H1 (cell line): ENCODE measurements around the gene SMAD7. TPM values are rescaled to one million over a fixed set of nuclear protein-coding genes. Genes with fewer than 3 reads are reported as not detected.
A peak's percentile ranks its signal among the peaks of the same experiment; 100 is the strongest.

ENCODE experiments used
- CTCF ChIA-PET: fragments of 300-600 bp; sonication (Branson Sonifier 250); formaldehyde crosslinking; loops from one replicate; lab custom pipeline; 2021; ENCODE audit not compliant: partially characterized antibody; lab: Charles Lee
- POLR2A ChIA-PET: fragments of 300-600 bp; sonication (Branson Sonifier 250); formaldehyde crosslinking; loops from one replicate; lab custom pipeline; 2021; ENCODE audit warnings: inconsistent platforms; ENCODE audit not compliant: partially characterized antibody; lab: Charles Lee
- DNase-seq, 2 experiments: peaks; one replicate each; pipeline versions ENCODE4 v3.0.0 to v3.0.0-alpha.2; 2010 to 2022; ENCODE audit warnings: low spot score in 2 of 2, low read depth in 1 of 2, mixed read lengths in 1 of 2
- FAIRE-seq: peaks from 2 replicates; lab custom pipeline; 2011; peaks lifted over from hg19 to GRCh38; lab: Jason Lieb, UNC
- H2AFZ ChIP-seq: 2 replicates; pipeline ENCODE4 v1.8.1; 2012; ENCODE audit warnings: low read length, inconsistent platforms
- H2AK5ac ChIP-seq: 2 replicates; pipeline ENCODE4 v1.6.1; 2013; ENCODE audit warnings: low read depth, low read length
- H2BK120ac ChIP-seq: replicated peaks from 2 replicates; pipeline ENCODE3; 2013; ENCODE audit warnings: low read depth, low read length, inconsistent platforms
- H2BK12ac ChIP-seq: 2 replicates; pipeline ENCODE4 v1.6.1; 2013; ENCODE audit warnings: low read depth, low read length
- H2BK15ac ChIP-seq: 2 replicates; pipeline ENCODE4 v1.6.1; 2013; ENCODE audit warnings: low read length
- H2BK20ac ChIP-seq: 2 replicates; pipeline ENCODE4 v1.6.1; 2013; ENCODE audit warnings: low read length
- H2BK5ac ChIP-seq: 2 replicates; pipeline ENCODE4 v1.6.1; 2013; ENCODE audit warnings: low read depth, low read length
- H3K14ac ChIP-seq: 2 replicates; pipeline ENCODE4 v1.6.1; 2013; ENCODE audit warnings: inconsistent platforms; ENCODE audit not compliant: insufficient read length
- H3K18ac ChIP-seq: 2 replicates; pipeline ENCODE4 v1.6.1; 2013; ENCODE audit warnings: low read length; ENCODE audit errors: extremely low read depth
- H3K23ac ChIP-seq: 2 replicates; pipeline ENCODE4 v1.6.1; 2013; ENCODE audit warnings: inconsistent platforms; ENCODE audit not compliant: insufficient read length
- H3K23me2 ChIP-seq: 2 replicates; pipeline ENCODE4 v1.6.1; 2013; ENCODE audit warnings: low read depth, low read length
- H3K27ac ChIP-seq: 2 replicates; pipeline ENCODE4 v1.6.1; 2011; ENCODE audit warnings: low read depth, low read length, inconsistent platforms
- H3K27me3 ChIP-seq, 4 experiments: replicated peaks in 1 of 4; 1 replicate in 1 of 4; 2 replicates in 3 of 4; pipeline versions ENCODE4 v1.6.1 to v1.8.1; 2011 to 2013; ENCODE audit warnings: low read length in 3 of 4, mild to moderate bottlenecking in 3 of 4, inconsistent platforms in 2 of 4, mixed read lengths in 2 of 4, moderate library complexity in 1 of 4; ENCODE audit not compliant: control insufficient read depth in 3 of 4, insufficient read depth in 3 of 4; ENCODE audit errors: extremely low read depth in 1 of 4
- H3K36me3 ChIP-seq, 4 experiments: 2 replicates each; pipeline versions ENCODE4 v1.6.1 to v1.8.1; 2011 to 2013; ENCODE audit warnings: mild to moderate bottlenecking in 4 of 4, low read length in 3 of 4, moderate library complexity in 2 of 4, control low read depth in 1 of 4, inconsistent platforms in 1 of 4; ENCODE audit not compliant: insufficient read depth in 4 of 4, control insufficient read depth in 2 of 4
- H3K4ac ChIP-seq: replicated peaks from 2 replicates; pipeline ENCODE3; 2013; ENCODE audit warnings: low read length, low read depth, mixed read lengths, inconsistent platforms; ENCODE audit not compliant: insufficient read length
- H3K4me1 ChIP-seq, 4 experiments: replicated peaks in 1 of 4; 1 replicate in 1 of 4; 2 replicates in 3 of 4; pipeline versions ENCODE4 v1.6.1 to v1.8.1; 2011 to 2013; ENCODE audit warnings: low read length in 3 of 4, inconsistent platforms in 2 of 4, mixed read lengths in 1 of 4; ENCODE audit not compliant: insufficient read depth in 4 of 4, control insufficient read depth in 3 of 4
- H3K4me2 ChIP-seq, 2 experiments: 2 replicates each; pipeline versions ENCODE4 v1.6.1 to v1.8.1; 2011 to 2013; ENCODE audit warnings: low read depth in 2 of 2, low read length in 2 of 2, control low read depth in 1 of 2, inconsistent platforms in 1 of 2, mild to moderate bottlenecking in 1 of 2; ENCODE audit not compliant: insufficient read depth in 1 of 2
- H3K4me3 ChIP-seq, 4 experiments: fragments of 200-600, 300-600 bp in 1 of 4; sonication (generic), shearing (Covaris generic), sonication (Bioruptor Twin) in 1 of 4; 2 replicates each; pipeline versions ENCODE4 v1.5.1 to v1.8.1; 2011 to 2016; ENCODE audit warnings: low read length in 4 of 4, low read depth in 3 of 4, control low read depth in 2 of 4, inconsistent platforms in 2 of 4, mild to moderate bottlenecking in 2 of 4, mixed read lengths in 1 of 4, moderate library complexity in 1 of 4; ENCODE audit not compliant: insufficient read depth in 2 of 4; ENCODE audit errors: extremely low read depth in 1 of 4
- H3K56ac ChIP-seq: replicated peaks from 2 replicates; pipeline ENCODE3; 2013; ENCODE audit warnings: low read depth, mild to moderate bottlenecking, mixed read lengths, low read length, inconsistent platforms; ENCODE audit not compliant: insufficient read length
- H3K79me1 ChIP-seq: 2 replicates; pipeline ENCODE4 v1.6.1; 2013; ENCODE audit warnings: low read depth, low read length, control low read depth
- H3K79me2 ChIP-seq, 2 experiments: 2 replicates each; pipeline versions ENCODE4 v1.6.1 to v1.8.1; 2012 to 2013; ENCODE audit warnings: low read length in 2 of 2, mild to moderate bottlenecking in 2 of 2, inconsistent platforms in 1 of 2; ENCODE audit not compliant: insufficient read depth in 2 of 2, control insufficient read depth in 1 of 2
- H3K9ac ChIP-seq, 4 experiments: replicated peaks in 1 of 4; 1 replicate in 1 of 4; 2 replicates in 3 of 4; pipeline versions ENCODE4 v1.6.1 to v1.8.1; 2011 to 2013; ENCODE audit warnings: low read depth in 3 of 4, low read length in 3 of 4, control low read depth in 2 of 4, mild to moderate bottlenecking in 2 of 4, moderate library complexity in 2 of 4, inconsistent platforms in 1 of 4; ENCODE audit errors: extremely low read depth in 1 of 4
- H3K9me3 ChIP-seq, 2 experiments: 2 replicates each; pipeline versions ENCODE4 v1.6.1 to v1.8.1; 2012 to 2013; ENCODE audit warnings: mild to moderate bottlenecking in 2 of 2, moderate library complexity in 2 of 2, control low read depth in 1 of 2, inconsistent platforms in 1 of 2, low read depth in 1 of 2, low read length in 1 of 2, mixed read lengths in 1 of 2; ENCODE audit not compliant: insufficient read depth in 2 of 2
- H4K20me1 ChIP-seq, 2 experiments: replicated peaks in 1 of 2; 2 replicates each; pipeline versions ENCODE3 to v1.8.1; 2011 to 2013; ENCODE audit warnings: inconsistent platforms in 2 of 2, low read length in 2 of 2, mild to moderate bottlenecking in 1 of 2; ENCODE audit not compliant: insufficient read depth in 2 of 2, control insufficient read depth in 1 of 2
- H4K5ac ChIP-seq: 2 replicates; pipeline ENCODE4 v1.6.1; 2013; ENCODE audit warnings: low read length, low read depth, mixed read lengths, inconsistent platforms; ENCODE audit not compliant: insufficient read length
- H4K8ac ChIP-seq: 2 replicates; pipeline ENCODE4 v1.8.0; 2013; ENCODE audit warnings: mild to moderate bottlenecking, moderate library complexity, low read length, inconsistent platforms; ENCODE audit not compliant: insufficient read depth; ENCODE audit errors: extremely low read depth
- H4K91ac ChIP-seq: replicated peaks from 2 replicates; pipeline ENCODE3; 2013; ENCODE audit warnings: low read length, mixed read lengths, inconsistent platforms; ENCODE audit not compliant: insufficient read length
- CBX8 ChIP-seq: fragments of 300-800, 300-1000 bp; sonication (generic); IDR thresholded peaks from 2 replicates; pipeline ENCODE4 v1.7.1; 2016; ENCODE audit warnings: low read depth, low read length, borderline replicate concordance
- MAFK ChIP-seq: IDR thresholded peaks from 2 replicates; pipeline ENCODE4 v1.6.1; 2012; ENCODE audit warnings: low read depth, mild to moderate bottlenecking, improper control_type of control experiment, low read length
- TEAD4 ChIP-seq: IDR thresholded peaks from 2 replicates; pipeline ENCODE4 v1.6.1; 2012; ENCODE audit warnings: low read depth, low read length, inconsistent platforms, mixed read lengths
- WGBS, 2 experiments: shearing (Covaris generic) in 1 of 2; methylation state at CpG; one replicate each; pipeline versions ENCODE4 v1.1.6 to v1.1.7; 2013 to 2015; ENCODE audit warnings: low lambda C conversion rate in 2 of 2, mixed read lengths in 2 of 2, inconsistent platforms in 1 of 2, low coverage in 1 of 2, missing lambda C conversion rate in 1 of 2; ENCODE audit not compliant: insufficient replicate concordance in 2 of 2, insufficient coverage in 1 of 2, insufficient read length in 1 of 2; ENCODE audit errors: extremely low coverage in 1 of 2, missing lambda C conversion rate in 1 of 2; 5-methylcytosine and 5-hydroxymethylcytosine counted together
- polyA plus RNA-seq, 7 experiments: library from polyadenylated mRNA; depleted of rRNA in 3 of 7; stranded (reverse) in 5 of 7; unstranded in 2 of 7; fragments of >200 nt in 5 of 7; fragments of 200-250 nt in 2 of 7; gene quantifications; 1 replicate in 5 of 7; 2 replicates in 1 of 7; 4 replicates in 1 of 7; pipeline versions ENCODE4 v1.2.1 to v1.2.3, GENCODE V29; 2011 to 2013; ENCODE audit warnings: missing spikeins in 2 of 7, mixed read lengths in 2 of 7
- total RNA-seq: library from RNA; stranded (reverse); fragmentation: NEBNext Ultra II Directional; extraction: Animal tissue kit (Norgen Biotek cat#: 25700); gene quantifications from 2 replicates; pipeline ENCODE4 v1.2.1, GENCODE V29; 2021

Gene SMAD7
- total and polyA plus RNA-seq, 2 of the 8 experiments (the other 6 are each of a cell fraction or from before 2014, with no cell fraction given), result 6.5 to 15.5 TPM

DNA sequence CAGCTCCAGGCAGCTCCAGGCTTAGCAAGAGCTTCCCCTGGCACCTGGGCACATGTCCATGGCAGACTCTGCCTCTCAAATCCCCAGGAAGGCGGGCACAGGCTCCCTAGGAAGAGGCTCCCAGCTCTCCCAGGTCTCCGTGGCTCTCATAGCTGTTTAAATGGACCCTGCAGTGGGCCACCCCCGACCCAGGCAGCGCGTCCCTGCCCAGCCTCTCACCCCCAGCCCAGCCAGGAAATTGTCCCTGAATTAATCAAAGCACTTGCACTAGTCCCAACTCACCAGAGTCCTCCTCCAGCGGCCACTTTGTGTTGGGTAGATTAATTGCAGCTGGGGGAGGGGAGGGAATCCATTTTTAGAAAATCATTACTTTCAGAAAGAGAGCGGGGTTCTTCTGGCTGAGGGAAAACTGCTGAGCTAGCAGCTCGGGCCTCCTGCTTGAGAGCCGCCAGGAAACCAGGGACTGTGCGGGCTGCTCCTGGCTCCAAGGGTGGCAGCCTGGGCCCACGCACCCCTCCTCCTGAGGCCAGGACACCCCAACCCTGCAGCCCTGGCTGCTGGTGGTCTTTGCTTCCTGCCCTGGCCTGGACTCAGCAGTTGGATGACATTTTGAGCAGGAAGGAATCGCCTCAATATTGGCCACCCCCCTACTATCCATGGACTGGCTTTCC is 36.0 kb downstream of the SMAD7 start:
- Histone ChIP-seq H2BK20ac (0 out of 2 replicates have a peak overlapping the region, but pooled peaks have one; percentile 61), H4K20me1 (no peaks in the 10 kb centered on the region), H2AK5ac (no peak overlapping the region), H4K8ac (peak overlapping the region; percentile 25; the same call in 1 of the 2 replicates), H3K23me2 (no peaks in the 10 kb centered on the region), H3K79me2 (no peaks in the 10 kb centered on the region), H3K27ac (no peak overlapping the region), H2BK12ac (no peak overlapping the region), H3K4me2 (no peak overlapping the region), H3K56ac (no peak overlapping the region), H3K18ac (no peak overlapping the region), H3K79me1 (no peaks in the 10 kb centered on the region; the same call in 1 of the 2 replicates), H3K4me3 (no peak overlapping the region), H3K23ac (no peak overlapping the region), H3K4ac (no peak overlapping the region), H4K91ac (no peak overlapping the region), H3K14ac (no peak overlapping the region), H2BK120ac (no peak overlapping the region), H3K4me1 (peaks cover 0 to 4% (median 0%) of the 10 kb centered on the region in 4 experiments; a peak in 4 of 7 replicates), H2AFZ (no peak overlapping the region; the same call in 1 of the 2 replicates), H2BK5ac (peak overlapping the region; percentile 9), H3K9ac (no peak overlapping the region), H3K9me3 (no peaks in the 10 kb centered on the region), H3K27me3 (no peaks in the 10 kb centered on the region), H2BK15ac (0 out of 2 replicates have a peak overlapping the region, but pooled peaks have one; percentile 61), H3K36me3 (no peaks in the 10 kb centered on the region), H4K5ac (no peak overlapping the region)
- ChIA-PET CTCF (interaction anchor here (0.8 to 2.2 kb wide), 8 partner anchors 15 to 135 kb away, joined by 3 to 8 read pairs (median 4); no protein-coding TSS in a partner anchor), POLR2A (interaction anchor here (1.6 kb wide), 1 partner anchor 31 kb away, joined by 3 read pairs; no protein-coding TSS in a partner anchor)
- DNase-seq, result no peak
- no peak for FAIRE-seq
- peak; percentile 74; the same call in 1 of the 2 replicates for TF ChIP-seq MAFK
- TF ChIP-seq CBX8, result no peak
- TF ChIP-seq TEAD4, result no peak
- 81% methylated on average over 12 of the region's 12 CpGs; no CpG with 5 or more reads in 1 of the 2 experiments for whole genome bisulfite sequencing, 2 experiments
